K562 (cell line): ENCODE data around the gene TBXA2R. TPM values are rescaled to one million over a fixed set of nuclear protein-coding genes. Genes with fewer than 3 reads are reported as not detected.

Experiments used
- CAMTA2 ChIP-seq: fragments of 250-450 bp; sonication (Bioruptor Pico); conservative IDR thresholded peaks from 2 replicates; pipeline ENCODE4 v1.5.1; 2022
- CCNT2 ChIP-seq: IDR thresholded peaks from 2 replicates; pipeline ENCODE4 v1.6.1; 2011; ENCODE audit warnings: borderline replicate concordance, low read depth, mild to moderate bottlenecking, moderate library complexity, mixed read lengths, low read length; ENCODE audit not compliant: insufficient read length; ENCODE audit errors: extremely low read depth
- CEBPB ChIP-seq: fragments of 450-650 bp; IDR thresholded peaks from 2 replicates; pipeline ENCODE4 v1.6.1; 2016; ENCODE audit warnings: missing genetic modification characterization, missing compliant biosample characterization
- CREB1 ChIP-seq, 2 experiments: sonication (generic) in 1 of 2; formaldehyde crosslinking in 1 of 2; IDR thresholded peaks; 2 replicates each; pipeline versions ENCODE4 v1.6.1 to v1.8.0; 2012 to 2022; ENCODE audit warnings: inconsistent platforms in 1 of 2, mild to moderate bottlenecking in 1 of 2, missing genetic modification reagents in 1 of 2, moderate library complexity in 1 of 2
- EGR1 ChIP-seq: fragments of 450-650 bp; conservative IDR thresholded peaks from 2 replicates; pipeline ENCODE4 v1.6.1; 2017; ENCODE audit warnings: mild to moderate bottlenecking
- ELF1 ChIP-seq: fragments of 200-800 bp; sonication (Bioruptor generic); IDR thresholded peaks from 2 replicates; pipeline ENCODE4 v1.6.1; 2016; ENCODE audit warnings: missing genetic modification characterization, missing compliant biosample characterization
- ETS1 ChIP-seq: conservative IDR thresholded peaks from 2 replicates; pipeline ENCODE4 v1.6.1; 2011; ENCODE audit warnings: low read depth, mild to moderate bottlenecking, low read length; ENCODE audit not compliant: control insufficient read depth
- HMGN3 ChIP-seq: IDR thresholded peaks from 2 replicates; pipeline ENCODE4 v1.6.1; 2011; ENCODE audit warnings: borderline replicate concordance, low read depth, mild to moderate bottlenecking, mixed read lengths, low read length; ENCODE audit not compliant: insufficient read length; ENCODE audit errors: extremely low read depth
- HNRNPUL1 ChIP-seq: fragments of 200-400 bp; formaldehyde crosslinking; IDR thresholded peaks from 2 replicates; pipeline ENCODE4 v1.6.1; 2017; ENCODE audit warnings: low read length
- KLF16 ChIP-seq: IDR thresholded peaks from 2 replicates; pipeline ENCODE4 v1.6.1; 2016; ENCODE audit warnings: antibody characterized with exemption
- MNT ChIP-seq, 2 experiments: fragments of 450-650 bp; conservative IDR thresholded peaks; 2 replicates each; pipeline ENCODE4 v1.6.1; 2017; ENCODE audit warnings: mild to moderate bottlenecking in 2 of 2, moderate library complexity in 2 of 2
- NUFIP1 ChIP-seq: fragments of 450-650 bp; IDR thresholded peaks from 2 replicates; pipeline ENCODE4 v1.6.1; 2018; ENCODE audit not compliant: partially characterized antibody
- POLR2G ChIP-seq: fragments of 200-400 bp; formaldehyde crosslinking; IDR thresholded peaks from 2 replicates; pipeline ENCODE4 v1.6.1; 2017; ENCODE audit warnings: low read depth, mild to moderate bottlenecking, antibody characterized with exemption, low read length, moderate library complexity
- RBBP5 ChIP-seq: fragments of 200-600 bp; sonication (generic); IDR thresholded peaks from 2 replicates; pipeline ENCODE4 v1.6.1; 2012; ENCODE audit warnings: borderline replicate concordance, mild to moderate bottlenecking, low read length, control low read depth, inconsistent platforms; ENCODE audit not compliant: insufficient read depth, poor library complexity, severe bottlenecking
- RFX1 ChIP-seq: fragments of 450-650 bp; IDR thresholded peaks from 2 replicates; pipeline ENCODE4 v1.6.1; 2016; ENCODE audit warnings: mild to moderate bottlenecking, moderate library complexity
- RFX5 ChIP-seq: IDR thresholded peaks from 2 replicates; pipeline ENCODE4 v1.6.1; 2011; ENCODE audit warnings: low read depth, mild to moderate bottlenecking, improper control_type of control experiment, low read length
- SP1 ChIP-seq: sonication (generic); formaldehyde crosslinking; IDR thresholded peaks from 2 replicates; pipeline ENCODE4 v1.8.1; 2022; ENCODE audit warnings: mild to moderate bottlenecking, missing genetic modification reagents
- TBP ChIP-seq: optimal IDR thresholded peaks from 2 replicates; pipeline ENCODE3; 2011; ENCODE audit warnings: low read depth, low read length, improper control_type of control experiment
- THRAP3 ChIP-seq: fragments of 450-650 bp; IDR thresholded peaks from 2 replicates; pipeline ENCODE4 v1.6.1; 2016; ENCODE audit warnings: mild to moderate bottlenecking, inconsistent platforms, borderline replicate concordance
- TOE1 ChIP-seq, 2 experiments: fragments of 450-650 bp in 1 of 2; sonication (generic) in 1 of 2; formaldehyde crosslinking in 1 of 2; IDR thresholded peaks; 2 replicates each; pipeline versions ENCODE4 v1.7.1 to v1.8.0; 2016 to 2022; ENCODE audit warnings: borderline replicate concordance in 2 of 2, mild to moderate bottlenecking in 2 of 2, antibody characterized with exemption in 1 of 2, inconsistent platforms in 1 of 2, low read depth in 1 of 2, missing genetic modification reagents in 1 of 2, moderate library complexity in 1 of 2
- ZBTB12 ChIP-seq: fragments of 250-450 bp; sonication (Bioruptor Pico); IDR thresholded peaks from 2 replicates; pipeline ENCODE4 v1.4.0; 2020
- ZBTB7A ChIP-seq: IDR thresholded peaks from 2 replicates; pipeline ENCODE4 v1.6.1; 2011; ENCODE audit warnings: low read depth, mild to moderate bottlenecking, low read length, moderate library complexity, borderline replicate concordance; ENCODE audit not compliant: control insufficient read depth
- polyA plus RNA-seq, 8 experiments: library from polyadenylated mRNA; depleted of rRNA in 4 of 8; stranded (reverse) in 5 of 8; unstranded in 3 of 8; fragments of >200 nt; fragmentation: Nextera tagmentation in 2 of 8; fragmentation: Illumina TruSeq in 1 of 8; extraction: Ambion mirVana in 2 of 8; extraction: Trizol in 1 of 8; gene quantifications; 2 replicates each; pipeline versions ENCODE4 v1.2.1 to v1.2.3, GENCODE V29; 2011 to 2014; ENCODE audit warnings: inconsistent platforms in 1 of 8, missing spikeins in 1 of 8
- total RNA-seq, 7 experiments: library from RNA; depleted of rRNA in 6 of 7; stranded (reverse); fragments of >200 nt in 6 of 7; fragmentation: Illumina TruSeq in 2 of 7; extraction: Trizol in 2 of 7; gene quantifications; 2 replicates each; pipeline versions ENCODE4 v1.2.1 to v1.2.3, GENCODE V29; 2011 to 2021; ENCODE audit warnings: low replicate concordance in 1 of 7

Gene TBXA2R
- total and polyA plus RNA-seq, 9 of the 15 experiments (the other 6 are each of a cell fraction or from before 2014, with no cell fraction given) = 1.5 to 24.0 (median 2.8) TPM

GRCh38 chr19:3572132-3572854 lies 34.4 kb downstream of the TBXA2R start (continued):
- TF ChIP-seq ETS1 (0 out of 2 replicates have a peak, but pooled peaks have one; percentile 12), THRAP3 (no peak), RBBP5 (peak; percentile 32), SP1 (CRISPR knock-in tag) (peak; percentile 80), NUFIP1 (no peak), CCNT2 (peak; percentile 83), HNRNPUL1 (no peak), ZBTB12 (CRISPR knock-in tag) (no peak), TOE1 (IDR thresholded peaks at IDR 0.05; ENCODE audit: borderline replicate concordance) (peak; percentile 62; the same call in 1 of the 2 replicates), TOE1 (CRISPR knock-in tag; IDR thresholded peaks at IDR 0.05; ENCODE audit: borderline replicate concordance, low read depth) (no peak), EGR1 (peak; percentile 94), MNT (conservative IDR thresholded peaks at IDR 0.05) (peak in 1 of 2 experiments; percentile 61; a peak in 3 of 4 replicates), POLR2G (no peak), ZBTB7A (0 out of 2 replicates have a peak, but pooled peaks have one; percentile 18), HMGN3 (peak; percentile 80), CAMTA2 (no peak), CREB1 (IDR thresholded peaks at IDR 0.05) (peak; percentile 51; the same call in 1 of the 2 replicates), CREB1 (CRISPR knock-in tag; IDR thresholded peaks at IDR 0.05) (peak; percentile 31; the same call in 1 of the 2 replicates), ELF1 (peak; percentile 34; the same call in 1 of the 2 replicates), KLF16 (peak; percentile 79), RFX5 (0 out of 2 replicates have a peak, but pooled peaks have one; percentile 46), CEBPB (tag) (no peak), TBP (peak; percentile 45), RFX1 (peak; percentile 99)
